GM12878 (cell line): Measurements from ENCODE around the gene CLEC6A. TPM values are rescaled to one million over a fixed set of nuclear protein-coding genes. Genes with fewer than 3 reads are reported as not detected.

Experiments used
- ATAC-seq: fragments of 200-7000 bp; cut with Tn5 transposase; 3 replicates; pipeline ENCODE4 v1.9.1; 2020; ENCODE audit warnings: mild to moderate bottlenecking, moderate library complexity
- BruUV-seq: library from RNA; stranded (reverse); fragments of 400-500 nt; replicated peaks from 2 replicates; lab custom pipeline; 2021; lab: Mats Ljungman, UMichigan
- CTCF ChIA-PET: fragments of 300-600 bp; sonication (Branson Sonifier 250); formaldehyde crosslinking; extraction: SDS; loops from one replicate; lab custom pipeline; 2021; ENCODE audit warnings: inconsistent platforms; lab: Yijun Ruan, JAX
- POLR2A ChIA-PET: fragments of 350-600 bp; formaldehyde crosslinking; extraction: SDS; loops from one replicate; lab custom pipeline; 2021; ENCODE audit warnings: inconsistent platforms; lab: Charles Lee
- RAD21 ChIA-PET: fragments of 300-600 bp; sonication (Branson Sonifier 250); formaldehyde crosslinking; loops from one replicate; lab custom pipeline; 2023; ENCODE audit warnings: antibody characterized with exemption; ENCODE audit not compliant: unreplicated experiment; lab: Charles Lee
- SMC1A ChIA-PET: fragments of 300-600 bp; sonication (Branson Sonifier 250); formaldehyde crosslinking; loops from one replicate; lab custom pipeline; 2023; ENCODE audit not compliant: unreplicated experiment, uncharacterized antibody; lab: Charles Lee
- DNase-seq: peaks from one replicate; pipeline ENCODE4 v3.0.0-alpha.2; 2011; ENCODE audit warnings: low read depth, low spot score
- FAIRE-seq: peaks from 3 replicates; lab custom pipeline; 2011; peaks lifted over from hg19 to GRCh38; lab: Jason Lieb, UNC
- H2AFZ ChIP-seq: 2 replicates; pipeline ENCODE4 v1.6.0; 2011; ENCODE audit warnings: low read depth, low read length, control low read depth; ENCODE audit not compliant: control insufficient read depth
- H3K27ac ChIP-seq: 2 replicates; pipeline ENCODE4 v1.5.1; 2011; ENCODE audit warnings: control low read depth; ENCODE audit not compliant: control insufficient read depth, insufficient read depth
- H3K27me3 ChIP-seq, 2 experiments: replicated peaks in 1 of 2; 2 replicates each; pipeline versions ENCODE4 v1.6.0 to v1.6.1; 2011; ENCODE audit warnings: low read length in 1 of 2; ENCODE audit not compliant: control insufficient read depth in 2 of 2, insufficient read depth in 2 of 2
- H3K36me3 ChIP-seq, 2 experiments: 2 replicates each; pipeline ENCODE4 v1.5.1; 2011; ENCODE audit warnings: low read length in 1 of 2; ENCODE audit not compliant: control insufficient read depth in 2 of 2, insufficient read depth in 2 of 2
- H3K4me1 ChIP-seq: 2 replicates; pipeline ENCODE4 v1.6.1; 2011; ENCODE audit warnings: mild to moderate bottlenecking, low read length, moderate library complexity, mixed read lengths; ENCODE audit not compliant: control insufficient read depth, insufficient read depth
- H3K4me2 ChIP-seq: 2 replicates; pipeline ENCODE4 v1.6.0; 2011; ENCODE audit warnings: control low read depth; ENCODE audit not compliant: control insufficient read depth, insufficient read depth
- H3K4me3 ChIP-seq: fragments of 200-600 bp; sonication (generic); 2 replicates; pipeline ENCODE4 v1.5.1; 2016
- H3K79me2 ChIP-seq: 2 replicates; pipeline ENCODE4 v1.6.0; 2011; ENCODE audit warnings: low read length; ENCODE audit not compliant: control insufficient read depth, insufficient read depth
- H3K9ac ChIP-seq: 2 replicates; pipeline ENCODE4 v1.8.0; 2011; ENCODE audit warnings: low read length, control low read depth, mixed read lengths; ENCODE audit not compliant: control insufficient read depth, insufficient read depth
- H3K9me3 ChIP-seq: replicated peaks from 3 replicates; pipeline ENCODE4 v1.5.1; 2011; ENCODE audit warnings: mild to moderate bottlenecking, low read length; ENCODE audit not compliant: control insufficient read depth, insufficient read depth
- H4K20me1 ChIP-seq: 2 replicates; pipeline ENCODE4 v1.6.0; 2011; ENCODE audit not compliant: control insufficient read depth, insufficient read depth
- ETV6 ChIP-seq, 2 experiments: fragments of 450-650 bp in 1 of 2; IDR thresholded peaks in 1 of 2; conservative IDR thresholded peaks in 1 of 2; 2 replicates each; pipeline ENCODE4 v1.6.1; 2014; ENCODE audit warnings: antibody characterized with exemption in 1 of 2, borderline replicate concordance in 1 of 2, low read depth in 1 of 2, mild to moderate bottlenecking in 1 of 2, moderate library complexity in 1 of 2
- GATAD2B ChIP-seq: fragments of 450-650 bp; conservative IDR thresholded peaks from 2 replicates; pipeline ENCODE4 v1.6.1; 2017; ENCODE audit warnings: low read depth, mild to moderate bottlenecking, moderate library complexity
- HCFC1 ChIP-seq: fragments of 150-350 bp; IDR thresholded peaks from 2 replicates; pipeline ENCODE4 v1.6.1; 2014; ENCODE audit warnings: low read length
- HDAC2 ChIP-seq: fragments of 200-600 bp; sonication (generic); IDR thresholded peaks from 2 replicates; pipeline ENCODE4 v1.6.1; 2017
- MYC ChIP-seq: IDR thresholded peaks from 2 replicates; pipeline ENCODE4 v1.6.1; 2011; ENCODE audit warnings: mild to moderate bottlenecking, low read length, moderate library complexity, inconsistent platforms; ENCODE audit not compliant: insufficient read depth, insufficient replicate concordance, insufficient read length, severe bottlenecking
- POLR2AphosphoS5 ChIP-seq: IDR thresholded peaks from 2 replicates; pipeline ENCODE4 v1.6.1; 2011; ENCODE audit warnings: mild to moderate bottlenecking, low read length, inconsistent platforms
- POU2F2 ChIP-seq: IDR thresholded peaks from 3 replicates; pipeline ENCODE4 v1.6.1; 2011; ENCODE audit warnings: low read depth, mild to moderate bottlenecking, low read length, borderline replicate concordance
- YBX1 ChIP-seq: fragments of 450-650 bp; IDR thresholded peaks from 2 replicates; pipeline ENCODE4 v1.6.1; 2016; ENCODE audit warnings: antibody characterized with exemption
- ZZZ3 ChIP-seq: IDR thresholded peaks from 2 replicates; pipeline ENCODE4 v1.6.1; 2011; ENCODE audit warnings: low read depth; ENCODE audit not compliant: control insufficient read depth, insufficient read length
- WGBS: methylation state at CpG from one replicate; pipeline ENCODE4 v1.1.6; 2016; ENCODE audit warnings: low lambda C conversion rate; ENCODE audit not compliant: insufficient replicate concordance, insufficient coverage; ENCODE audit errors: missing lambda C conversion rate; 5-methylcytosine and 5-hydroxymethylcytosine counted together
- in situ Hi-C: fragments of 300-500 bp; cut with MboI; formaldehyde crosslinking; loops from 9 replicates; pipeline ENCODE4 v1.14.3; 2018; ENCODE audit warnings: mixed read lengths
- intact Hi-C: fragments of 100-400 bp; cut with micrococcal nuclease; formaldehyde crosslinking; loops from one replicate; pipeline ENCODE4 v1.14.2; 2022; ENCODE audit not compliant: unreplicated experiment
- polyA plus RNA-seq, 11 experiments: library from polyadenylated mRNA; depleted of rRNA in 4 of 11; unstranded in 6 of 11; stranded (reverse) in 5 of 11; fragments of >200 nt; fragmentation: Nextera tagmentation in 4 of 11; fragmentation: Illumina TruSeq in 1 of 11; extraction: Ambion mirVana in 4 of 11; extraction: Trizol in 1 of 11; gene quantifications; 1 replicate in 1 of 11; 2 replicates in 10 of 11; pipeline versions ENCODE4 v1.2.1 to v1.2.3, GENCODE V29; 2011 to 2016; ENCODE audit warnings: inconsistent platforms in 2 of 11, missing spikeins in 2 of 11, low read depth in 1 of 11
- total RNA-seq, 4 experiments: library from RNA; depleted of rRNA in 3 of 4; stranded (reverse); fragments of >200 nt in 3 of 4; fragmentation: Illumina TruSeq in 1 of 4; extraction: Trizol in 1 of 4; gene quantifications; 2 replicates each; pipeline versions ENCODE4 v1.2.1 to v1.2.3, GENCODE V29; 2013 to 2021
- TF ChIP-seq, protein P1 (sequence below): fragments of 450-650 bp; IDR thresholded peaks from 2 replicates; pipeline ENCODE4 v1.6.1; 2014; ENCODE audit warnings: mild to moderate bottlenecking
- TF ChIP-seq, protein P2 (sequence below): fragments of 450-650 bp; formaldehyde crosslinking; IDR thresholded peaks from 2 replicates; pipeline ENCODE4 v1.4.0; 2022; ENCODE audit warnings: mild to moderate bottlenecking, moderate library complexity
- TF ChIP-seq, protein P3 (sequence below): fragments of 450-650 bp; IDR thresholded peaks from 2 replicates; pipeline ENCODE4 v1.6.1; 2016; ENCODE audit warnings: mild to moderate bottlenecking

Gene CLEC6A
- total and polyA plus RNA-seq, 10 of the 15 experiments (the other 5 are each of a cell fraction or from before 2014, with no cell fraction given) = not detected

DNA sequence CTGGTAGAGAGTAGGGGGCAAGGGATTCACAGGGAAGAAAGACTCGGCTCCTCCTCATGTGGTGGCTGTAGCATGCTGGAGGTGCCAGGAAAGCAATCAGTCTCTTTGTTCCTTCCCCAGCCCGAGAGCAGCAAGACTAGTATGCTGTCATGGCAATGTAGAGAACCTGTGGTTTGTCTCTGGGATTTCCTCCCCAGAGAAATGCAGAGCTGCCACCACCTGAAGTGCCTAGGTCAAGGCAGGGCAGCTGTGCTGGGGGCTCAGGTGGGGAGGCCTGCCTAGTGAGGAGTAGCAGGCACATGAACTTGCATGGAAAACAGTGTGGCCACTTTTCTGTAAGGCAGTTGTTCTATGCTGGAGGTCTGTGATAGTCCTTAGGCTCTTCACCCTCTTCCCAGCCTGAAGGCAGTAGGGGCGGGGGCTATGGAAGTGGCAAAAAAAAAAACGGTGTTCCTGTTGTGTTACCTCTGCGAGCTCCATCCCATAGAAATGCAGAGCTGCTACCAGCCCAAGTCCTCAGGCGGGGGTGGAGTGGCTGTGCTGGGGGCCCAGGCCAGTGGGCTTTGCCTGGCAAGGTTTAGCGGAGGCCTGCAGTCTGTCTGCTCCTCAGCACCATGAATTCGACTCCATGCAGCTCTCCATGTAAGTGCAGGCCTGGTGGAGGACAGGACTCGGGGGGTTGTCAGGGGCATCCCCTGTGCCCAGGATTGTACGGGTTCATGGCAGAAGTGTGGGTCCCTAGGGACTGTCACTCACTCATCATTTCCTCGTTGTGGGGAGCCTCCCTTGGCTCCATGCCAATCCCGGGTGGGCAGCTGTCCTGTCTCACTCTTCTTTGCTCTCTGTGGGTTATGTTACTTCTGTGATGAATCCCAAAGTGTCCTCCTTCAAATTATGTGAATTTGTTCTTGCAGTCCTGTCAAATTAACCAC is 53.4 kb downstream of the CLEC6A start:
- ChIA-PET CTCF (interaction anchor here (0.6 kb wide), 1 partner anchor 101 kb away, joined by 3 read pairs; no protein-coding TSS in a partner anchor), RAD21 (no interaction called here)

More for the DNA sequence above, 53.4 kb downstream of the CLEC6A start:
- no peak overlapping the region for H3K4me3 ChIP-seq
- H3K27me3 ChIP-seq = peaks cover 0 to 5% of the 10 kb centered on the region in 2 experiments; a peak in 2 of 4 replicates
- no peak overlapping the region for H2AFZ ChIP-seq
- ATAC-seq (no peak; the same call in 2 of the 3 replicates), FAIRE-seq (no peak), DNase-seq (no peak)
- ChIA-PET POLR2A (interaction anchor here (0.7 kb wide), 1 partner anchor 1534 kb away, joined by 4 read pairs; no protein-coding TSS in a partner anchor), SMC1A (no interaction called here)
- intact Hi-C loops (no loop called here), in situ Hi-C loops (no loop called here)
- WGBS = 11% methylated on average over 12 of the region's 12 CpGs
- no peak for TF ChIP-seq POU2F2
- no peak for TF ChIP-seq MYC
- TF ChIP-seq, protein P1, sequence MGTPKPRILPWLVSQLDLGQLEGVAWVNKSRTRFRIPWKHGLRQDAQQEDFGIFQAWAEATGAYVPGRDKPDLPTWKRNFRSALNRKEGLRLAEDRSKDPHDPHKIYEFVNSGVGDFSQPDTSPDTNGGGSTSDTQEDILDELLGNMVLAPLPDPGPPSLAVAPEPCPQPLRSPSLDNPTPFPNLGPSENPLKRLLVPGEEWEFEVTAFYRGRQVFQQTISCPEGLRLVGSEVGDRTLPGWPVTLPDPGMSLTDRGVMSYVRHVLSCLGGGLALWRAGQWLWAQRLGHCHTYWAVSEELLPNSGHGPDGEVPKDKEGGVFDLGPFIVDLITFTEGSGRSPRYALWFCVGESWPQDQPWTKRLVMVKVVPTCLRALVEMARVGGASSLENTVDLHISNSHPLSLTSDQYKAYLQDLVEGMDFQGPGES = no peak
- no peak for TF ChIP-seq POLR2AphosphoS5
- no peak for TF ChIP-seq HCFC1
- TF ChIP-seq HDAC2 = no peak
- TF ChIP-seq ZZZ3 = no peak
- no peak for TF ChIP-seq ETV6 (conservative IDR thresholded peaks at IDR 0.05 in 1 of 2, IDR thresholded peaks at IDR 0.05 in 1 of 2; ENCODE audit: borderline replicate concordance in 1 of 2, low read depth in 1 of 2)
- TF ChIP-seq YBX1 = no peak
- TF ChIP-seq, protein P2, sequence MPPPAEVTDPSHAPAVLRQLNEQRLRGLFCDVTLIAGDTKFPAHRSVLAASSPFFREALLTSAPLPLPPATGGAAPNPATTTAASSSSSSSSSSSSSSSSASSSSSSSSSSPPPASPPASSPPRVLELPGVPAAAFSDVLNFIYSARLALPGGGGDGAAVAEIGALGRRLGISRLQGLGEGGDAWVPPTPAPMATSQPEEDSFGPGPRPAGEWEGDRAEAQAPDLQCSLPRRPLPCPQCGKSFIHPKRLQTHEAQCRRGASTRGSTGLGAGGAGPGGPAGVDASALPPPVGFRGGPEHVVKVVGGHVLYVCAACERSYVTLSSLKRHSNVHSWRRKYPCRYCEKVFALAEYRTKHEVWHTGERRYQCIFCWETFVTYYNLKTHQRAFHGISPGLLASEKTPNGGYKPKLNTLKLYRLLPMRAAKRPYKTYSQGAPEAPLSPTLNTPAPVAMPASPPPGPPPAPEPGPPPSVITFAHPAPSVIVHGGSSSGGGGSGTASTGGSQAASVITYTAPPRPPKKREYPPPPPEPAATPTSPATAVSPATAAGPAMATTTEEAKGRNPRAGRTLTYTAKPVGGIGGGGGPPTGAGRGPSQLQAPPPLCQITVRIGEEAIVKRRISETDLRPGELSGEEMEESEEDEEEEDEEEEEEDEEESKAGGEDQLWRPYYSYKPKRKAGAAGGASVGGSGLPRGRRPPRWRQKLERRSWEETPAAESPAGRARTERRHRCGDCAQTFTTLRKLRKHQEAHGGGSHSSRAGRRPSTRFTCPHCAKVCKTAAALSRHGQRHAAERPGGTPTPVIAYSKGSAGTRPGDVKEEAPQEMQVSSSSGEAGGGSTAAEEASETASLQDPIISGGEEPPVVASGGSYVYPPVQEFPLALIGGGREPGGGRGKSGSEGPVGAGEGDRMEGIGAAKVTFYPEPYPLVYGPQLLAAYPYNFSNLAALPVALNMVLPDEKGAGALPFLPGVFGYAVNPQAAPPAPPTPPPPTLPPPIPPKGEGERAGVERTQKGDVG (CRISPR knock-in tag) = no peak
- no peak for TF ChIP-seq GATAD2B
- TF ChIP-seq, protein P3, sequence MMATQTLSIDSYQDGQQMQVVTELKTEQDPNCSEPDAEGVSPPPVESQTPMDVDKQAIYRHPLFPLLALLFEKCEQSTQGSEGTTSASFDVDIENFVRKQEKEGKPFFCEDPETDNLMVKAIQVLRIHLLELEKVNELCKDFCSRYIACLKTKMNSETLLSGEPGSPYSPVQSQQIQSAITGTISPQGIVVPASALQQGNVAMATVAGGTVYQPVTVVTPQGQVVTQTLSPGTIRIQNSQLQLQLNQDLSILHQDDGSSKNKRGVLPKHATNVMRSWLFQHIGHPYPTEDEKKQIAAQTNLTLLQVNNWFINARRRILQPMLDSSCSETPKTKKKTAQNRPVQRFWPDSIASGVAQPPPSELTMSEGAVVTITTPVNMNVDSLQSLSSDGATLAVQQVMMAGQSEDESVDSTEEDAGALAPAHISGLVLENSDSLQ = no peak
- no peak overlapping the region for H3K27ac ChIP-seq
- H4K20me1 ChIP-seq = no peaks in the 10 kb centered on the region
- no peaks in the 10 kb centered on the region for H3K9me3 ChIP-seq
- no TSS peak for BruUV-seq
- H3K79me2 ChIP-seq = no peaks in the 10 kb centered on the region
- no peak overlapping the region for H3K4me2 ChIP-seq
- no peak overlapping the region for H3K9ac ChIP-seq
- no peaks in the 10 kb centered on the region for H3K4me1 ChIP-seq
- H3K36me3 ChIP-seq = no peaks in the 10 kb centered on the region
